ENCODE measurements around the gene ERCC4. TPM values are rescaled to one million over a fixed set of nuclear protein-coding genes. Genes with fewer than 3 reads are reported as not detected.

ERCC4 gene
- total RNA-seq, 1 donor from 2014 or later: 13.9 TPM

- Mint-ChIP-seq H3K9me3 (ENCODE audit: unreplicated experiment) (peaks cover 2% of the 10 kb centered on the region), H3K27ac (ENCODE audit: unreplicated experiment) (no peak overlapping the region), H3K36me3 (ENCODE audit: low read depth, unreplicated experiment) (no peaks in the 10 kb centered on the region), H3K4me3 (ENCODE audit: unreplicated experiment) (no peak overlapping the region), H3K4me1 (ENCODE audit: low read depth, unreplicated experiment) (peaks cover 12% of the 10 kb centered on the region), H3K27me3 (ENCODE audit: low read depth, unreplicated experiment) (peaks cover 1% of the 10 kb centered on the region)
- H4K20me1 ChIP-seq (ENCODE audit: insufficient read depth, low read length): no peaks in the 10 kb centered on the region
- no peaks in the 10 kb centered on the region for H3K27me3 ChIP-seq (ENCODE audit: insufficient read depth, low read length)
- no peak overlapping the region for H3K27ac ChIP-seq (ENCODE audit: low read depth, low read length)
- no peak overlapping the region for H3K4me2 ChIP-seq (ENCODE audit: low read length)
- FAIRE-seq: no peak
- no peaks in the 10 kb centered on the region for H3K36me3 ChIP-seq (ENCODE audit: insufficient read depth, low read length)
- no peaks in the 10 kb centered on the region for H3K9me3 ChIP-seq (ENCODE audit: insufficient read depth, low read depth, low read length)
- H3K4me1 ChIP-seq (ENCODE audit: insufficient read depth, low read length): peaks cover 8% of the 10 kb centered on the region
- no peak overlapping the region for H2AFZ ChIP-seq (ENCODE audit: low read depth, low read length)
- H3K9ac ChIP-seq (ENCODE audit: low read length): no peak overlapping the region
- H3K79me2 ChIP-seq (ENCODE audit: insufficient read depth, low read length): no peaks in the 10 kb centered on the region
- no peak for DNase-seq (ENCODE audit: low read depth)
- TF ChIP-seq CTCF (IDR thresholded peaks at IDR 0.05; ENCODE audit: insufficient read depth, low read depth, low read length) (no peak), EZH2 (IDR thresholded peaks at IDR 0.05; ENCODE audit: insufficient read depth, low read length) (no peak)
- no peak overlapping the region for H3K4me3 ChIP-seq (ENCODE audit: insufficient read depth, low read depth, low read length)
These were observed 79.3 kb downstream of the ERCC4 start for GRCh38 chr16:13999071-13999894.

- Histone ChIP-seq H3K9me3 (ENCODE audit: insufficient read depth, low read depth, low read length) (no peaks in the 10 kb centered on the region), H3K79me2 (ENCODE audit: insufficient read depth, low read length) (no peaks in the 10 kb centered on the region), H3K9ac (ENCODE audit: low read length) (no peak overlapping the region), H3K4me1 (ENCODE audit: insufficient read depth, low read length) (peaks cover 8% of the 10 kb centered on the region), H3K27me3 (ENCODE audit: insufficient read depth, low read length) (no peaks in the 10 kb centered on the region), H3K36me3 (ENCODE audit: insufficient read depth, low read length) (no peaks in the 10 kb centered on the region), H3K4me3 (ENCODE audit: insufficient read depth, low read depth, low read length) (no peak overlapping the region), H3K27ac (ENCODE audit: low read depth, low read length) (no peak overlapping the region), H3K4me2 (ENCODE audit: low read length) (no peak overlapping the region), H2AFZ (ENCODE audit: low read depth, low read length) (no peak overlapping the region), H4K20me1 (ENCODE audit: insufficient read depth, low read length) (no peaks in the 10 kb centered on the region)
- TF ChIP-seq EZH2 (IDR thresholded peaks at IDR 0.05; ENCODE audit: insufficient read depth, low read length): no peak
- no peak for TF ChIP-seq CTCF (IDR thresholded peaks at IDR 0.05; ENCODE audit: insufficient read depth, low read depth, low read length)
- DNase-seq (ENCODE audit: low read depth) (no peak), FAIRE-seq (no peak)
- Mint-ChIP-seq H3K27ac (ENCODE audit: unreplicated experiment) (no peak overlapping the region), H3K9me3 (ENCODE audit: unreplicated experiment) (peaks cover 2% of the 10 kb centered on the region), H3K4me3 (ENCODE audit: unreplicated experiment) (no peak overlapping the region), H3K4me1 (ENCODE audit: low read depth, unreplicated experiment) (peaks cover 12% of the 10 kb centered on the region), H3K36me3 (ENCODE audit: low read depth, unreplicated experiment) (no peaks in the 10 kb centered on the region), H3K27me3 (ENCODE audit: low read depth, unreplicated experiment) (peaks cover 1% of the 10 kb centered on the region)
These were observed 80.0 kb downstream of the ERCC4 start for GRCh38 chr16:13999895-14000425.

GRCh38 chr16:14001521-14001920 lies 81.6 kb downstream of the ERCC4 start:
- no peaks in the 10 kb centered on the region for H3K36me3 ChIP-seq (ENCODE audit: insufficient read depth, low read length)
- no peak overlapping the region for H3K9ac ChIP-seq (ENCODE audit: low read length)
- no peak overlapping the region for H3K4me3 ChIP-seq (ENCODE audit: insufficient read depth, low read depth, low read length)
- no peak overlapping the region for H3K27ac ChIP-seq (ENCODE audit: low read depth, low read length)
- Mint-ChIP-seq H3K4me1 (ENCODE audit: low read depth, unreplicated experiment) (peaks cover 12% of the 10 kb centered on the region), H3K9me3 (ENCODE audit: unreplicated experiment) (no peaks in the 10 kb centered on the region), H3K36me3 (ENCODE audit: low read depth, unreplicated experiment) (no peaks in the 10 kb centered on the region), H3K27me3 (ENCODE audit: low read depth, unreplicated experiment) (peaks cover 1% of the 10 kb centered on the region), H3K4me3 (ENCODE audit: unreplicated experiment) (no peak overlapping the region), H3K27ac (ENCODE audit: unreplicated experiment) (peak overlapping the region; percentile 45)
- H2AFZ ChIP-seq (ENCODE audit: low read depth, low read length): no peak overlapping the region
- peaks cover 8% of the 10 kb centered on the region for H3K4me1 ChIP-seq (ENCODE audit: insufficient read depth, low read length)
- FAIRE-seq: no peak
- no peaks in the 10 kb centered on the region for H3K79me2 ChIP-seq (ENCODE audit: insufficient read depth, low read length)
- DNase-seq (ENCODE audit: low read depth): no peak
- H3K27me3 ChIP-seq (ENCODE audit: insufficient read depth, low read length): no peaks in the 10 kb centered on the region
- no peak for TF ChIP-seq EZH2 (IDR thresholded peaks at IDR 0.05; ENCODE audit: insufficient read depth, low read length)
- TF ChIP-seq CTCF (IDR thresholded peaks at IDR 0.05; ENCODE audit: insufficient read depth, low read depth, low read length): no peak
- no peaks in the 10 kb centered on the region for H4K20me1 ChIP-seq (ENCODE audit: insufficient read depth, low read length)
- no peak overlapping the region for H3K4me2 ChIP-seq (ENCODE audit: low read length)
- H3K9me3 ChIP-seq (ENCODE audit: insufficient read depth, low read depth, low read length): no peaks in the 10 kb centered on the region
